ENCODE results near the gene PADI1. TPM values are rescaled to one million over a fixed set of nuclear protein-coding genes. Genes with fewer than 3 reads are reported as not detected.
A peak's percentile ranks its signal among the peaks of the same experiment; 100 is the strongest.

PADI1 gene
- total RNA-seq, 1 donor from 2014 or later, result 0.70 TPM

GRCh38 chr1:17282836-17283235, 77.9 kb downstream of the PADI1 start:
- H3K27me3 Mint-ChIP-seq (ENCODE audit: low read depth), result peaks cover 5% of the 10 kb centered on the region
- H3K4me1 Mint-ChIP-seq (ENCODE audit: low read depth), result peaks cover 7% of the 10 kb centered on the region
- peaks cover 2% of the 10 kb centered on the region for H3K9me3 Mint-ChIP-seq (ENCODE audit: low read depth)
- DNase-seq (ENCODE audit: low spot score), result peak; percentile 61
- no peaks in the 10 kb centered on the region for H3K36me3 Mint-ChIP-seq (ENCODE audit: low read depth)
- TF ChIP-seq, protein P1, sequence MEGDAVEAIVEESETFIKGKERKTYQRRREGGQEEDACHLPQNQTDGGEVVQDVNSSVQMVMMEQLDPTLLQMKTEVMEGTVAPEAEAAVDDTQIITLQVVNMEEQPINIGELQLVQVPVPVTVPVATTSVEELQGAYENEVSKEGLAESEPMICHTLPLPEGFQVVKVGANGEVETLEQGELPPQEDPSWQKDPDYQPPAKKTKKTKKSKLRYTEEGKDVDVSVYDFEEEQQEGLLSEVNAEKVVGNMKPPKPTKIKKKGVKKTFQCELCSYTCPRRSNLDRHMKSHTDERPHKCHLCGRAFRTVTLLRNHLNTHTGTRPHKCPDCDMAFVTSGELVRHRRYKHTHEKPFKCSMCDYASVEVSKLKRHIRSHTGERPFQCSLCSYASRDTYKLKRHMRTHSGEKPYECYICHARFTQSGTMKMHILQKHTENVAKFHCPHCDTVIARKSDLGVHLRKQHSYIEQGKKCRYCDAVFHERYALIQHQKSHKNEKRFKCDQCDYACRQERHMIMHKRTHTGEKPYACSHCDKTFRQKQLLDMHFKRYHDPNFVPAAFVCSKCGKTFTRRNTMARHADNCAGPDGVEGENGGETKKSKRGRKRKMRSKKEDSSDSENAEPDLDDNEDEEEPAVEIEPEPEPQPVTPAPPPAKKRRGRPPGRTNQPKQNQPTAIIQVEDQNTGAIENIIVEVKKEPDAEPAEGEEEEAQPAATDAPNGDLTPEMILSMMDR (IDR thresholded peaks at IDR 0.05), result no peak
- H3K27ac Mint-ChIP-seq (ENCODE audit: unreplicated experiment), result no peak overlapping the region
- H3K4me3 Mint-ChIP-seq (ENCODE audit: unreplicated experiment), result no peak overlapping the region

- no peak overlapping the region for H3K27ac Mint-ChIP-seq (ENCODE audit: unreplicated experiment)
- H3K4me1 Mint-ChIP-seq (ENCODE audit: low read depth), result peaks cover 15% of the 10 kb centered on the region
- H3K36me3 Mint-ChIP-seq (ENCODE audit: low read depth), result no peaks in the 10 kb centered on the region
- H3K4me3 Mint-ChIP-seq (ENCODE audit: unreplicated experiment), result no peak overlapping the region
- no peak for DNase-seq (ENCODE audit: low spot score)
- TF ChIP-seq, protein P1 (IDR thresholded peaks at IDR 0.05), result no peak
- H3K9me3 Mint-ChIP-seq (ENCODE audit: low read depth), result peaks cover 2% of the 10 kb centered on the region
- H3K27me3 Mint-ChIP-seq (ENCODE audit: low read depth), result peaks cover 5% of the 10 kb centered on the region
These were observed 81.7 kb downstream of the PADI1 start for GRCh38 chr1:17286646-17287045.

DNA sequence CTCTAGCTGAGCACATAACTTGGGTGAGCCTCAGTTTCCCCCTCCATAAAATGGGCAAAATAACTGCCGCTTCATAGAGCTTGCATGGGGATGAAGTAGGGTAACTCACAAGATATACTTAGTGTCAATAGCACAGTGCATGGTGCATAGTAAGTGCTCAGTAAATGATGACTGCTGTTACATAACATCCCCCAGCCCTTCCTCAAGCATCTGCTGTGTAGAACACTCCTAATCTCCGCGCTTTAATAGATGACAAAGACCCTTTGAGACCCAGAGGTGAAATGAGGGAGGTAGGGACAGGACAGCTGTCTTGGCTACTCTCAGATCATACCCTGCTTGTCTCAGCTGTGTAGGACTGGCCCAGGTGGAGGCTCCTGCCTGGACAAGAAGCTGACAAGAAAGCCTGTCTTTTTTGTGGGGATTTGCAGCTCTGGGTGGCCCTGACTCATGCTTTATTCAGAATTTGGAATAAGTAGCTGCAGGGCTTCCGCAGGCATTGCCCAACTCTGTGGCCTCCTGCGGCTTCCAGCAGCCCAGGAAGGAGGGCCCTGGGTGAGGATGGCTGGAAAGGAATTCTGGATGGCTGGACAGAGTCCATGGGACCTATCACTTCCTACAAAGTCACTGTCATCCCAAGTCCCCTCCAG, 82.3 kb downstream of the PADI1 start:
- peaks cover 2% of the 10 kb centered on the region for H3K27me3 Mint-ChIP-seq (ENCODE audit: low read depth)
- DNase-seq (ENCODE audit: low spot score), result peak; percentile 40
- no peaks in the 10 kb centered on the region for H3K36me3 Mint-ChIP-seq (ENCODE audit: low read depth)
- H3K4me3 Mint-ChIP-seq (ENCODE audit: unreplicated experiment), result no peak overlapping the region
- TF ChIP-seq, protein P1 (IDR thresholded peaks at IDR 0.05), result no peak
- H3K4me1 Mint-ChIP-seq (ENCODE audit: low read depth), result peaks cover 15% of the 10 kb centered on the region
- no peak overlapping the region for H3K27ac Mint-ChIP-seq (ENCODE audit: unreplicated experiment)
- peaks cover 2% of the 10 kb centered on the region for H3K9me3 Mint-ChIP-seq (ENCODE audit: low read depth)

DNA sequence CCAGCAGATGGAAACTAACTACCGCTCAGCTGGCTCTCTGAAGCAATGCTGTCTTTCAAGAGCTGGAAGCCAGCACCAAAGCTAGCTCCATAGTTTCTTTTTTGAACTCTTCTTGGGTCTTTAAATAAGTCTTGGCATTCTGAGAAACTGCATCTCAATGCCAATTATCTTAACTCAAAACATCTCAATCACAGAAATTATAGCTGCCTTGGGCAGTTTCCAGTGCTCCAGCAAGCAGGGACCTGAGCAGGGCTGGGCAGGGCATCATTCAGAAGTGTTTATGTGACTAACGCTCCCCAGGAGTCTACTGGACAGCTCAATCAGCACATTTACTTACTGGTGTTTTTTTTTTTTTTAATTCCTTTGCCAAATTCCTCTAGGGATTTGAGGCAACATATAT, 84.8 kb downstream of the PADI1 start:
- no peaks in the 10 kb centered on the region for H3K36me3 Mint-ChIP-seq (ENCODE audit: low read depth)
- H3K27ac Mint-ChIP-seq (ENCODE audit: unreplicated experiment), result no peak overlapping the region
- H3K4me3 Mint-ChIP-seq (ENCODE audit: unreplicated experiment), result peak overlapping the region; percentile 19
- H3K9me3 Mint-ChIP-seq (ENCODE audit: low read depth), result peaks cover 2% of the 10 kb centered on the region
- no peak for DNase-seq (ENCODE audit: low spot score)
- peaks cover 15% of the 10 kb centered on the region for H3K4me1 Mint-ChIP-seq (ENCODE audit: low read depth)
- peaks cover 2% of the 10 kb centered on the region for H3K27me3 Mint-ChIP-seq (ENCODE audit: low read depth)
- TF ChIP-seq, protein P1 (IDR thresholded peaks at IDR 0.05), result peak; percentile 17

GRCh38 chr1:17290553-17290952, 85.6 kb downstream of the PADI1 start:
- DNase-seq (ENCODE audit: low spot score), result no peak
- H3K9me3 Mint-ChIP-seq (ENCODE audit: low read depth), result peaks cover 2% of the 10 kb centered on the region
- H3K4me3 Mint-ChIP-seq (ENCODE audit: unreplicated experiment), result no peak overlapping the region

More at GRCh38 chr1:17290553-17290952, 85.6 kb downstream of the PADI1 start:
- TF ChIP-seq, protein P1 (IDR thresholded peaks at IDR 0.05), result no peak
- Mint-ChIP-seq H3K27ac (ENCODE audit: unreplicated experiment) (no peak overlapping the region), H3K27me3 (ENCODE audit: low read depth) (peaks cover 2% of the 10 kb centered on the region), H3K36me3 (ENCODE audit: low read depth) (no peaks in the 10 kb centered on the region), H3K4me1 (ENCODE audit: low read depth) (peaks cover 15% of the 10 kb centered on the region)

All from chondrocyte (in vitro differentiated cells).